GM19193 (cell line): ENCODE data around the gene EXOC3L4.

ENCODE experiments used
- POLR2A ChIP-seq: IDR thresholded peaks from 4 replicates; pipeline ENCODE4 v1.6.1; 2011; ENCODE audit not compliant: insufficient read depth, insufficient read length; ENCODE audit errors: extremely low read depth

The EXOC3L4 gene

DNA sequence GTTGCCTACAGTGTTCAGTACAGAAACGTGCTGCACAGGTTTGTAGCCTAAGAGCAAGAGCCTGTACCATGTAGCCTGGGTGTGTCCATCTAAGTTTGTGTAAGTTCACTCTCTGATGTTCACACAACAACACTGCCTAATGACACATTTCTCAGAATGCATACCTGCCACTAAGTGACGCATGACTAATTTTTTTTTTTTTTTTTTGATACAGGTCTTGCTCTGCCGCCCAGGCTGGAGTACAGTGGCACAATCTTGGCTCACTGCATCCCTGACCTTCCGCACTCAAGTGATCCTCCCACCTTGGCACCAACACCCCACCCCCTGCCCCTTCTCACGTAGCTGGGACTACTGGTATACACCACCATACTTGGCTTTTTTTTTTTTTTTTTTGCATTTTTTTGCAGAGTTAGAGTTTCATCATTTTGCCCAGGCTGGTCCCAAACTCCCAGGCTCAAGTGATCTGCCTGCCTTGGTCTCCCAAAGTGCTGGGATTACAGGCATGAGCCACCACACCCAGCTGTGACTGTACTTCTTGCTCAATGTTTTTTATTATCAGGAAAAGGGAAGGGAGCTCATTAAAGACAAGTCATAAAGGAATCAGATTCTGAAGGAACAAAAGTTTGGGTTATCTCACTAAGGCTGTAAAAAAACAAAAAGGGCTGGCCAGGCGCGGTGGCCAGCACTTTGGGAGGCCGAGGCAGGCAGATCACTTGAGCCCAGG lies 27.1 kb upstream of the EXOC3L4 start:
- TF ChIP-seq POLR2A = no peak

DNA sequence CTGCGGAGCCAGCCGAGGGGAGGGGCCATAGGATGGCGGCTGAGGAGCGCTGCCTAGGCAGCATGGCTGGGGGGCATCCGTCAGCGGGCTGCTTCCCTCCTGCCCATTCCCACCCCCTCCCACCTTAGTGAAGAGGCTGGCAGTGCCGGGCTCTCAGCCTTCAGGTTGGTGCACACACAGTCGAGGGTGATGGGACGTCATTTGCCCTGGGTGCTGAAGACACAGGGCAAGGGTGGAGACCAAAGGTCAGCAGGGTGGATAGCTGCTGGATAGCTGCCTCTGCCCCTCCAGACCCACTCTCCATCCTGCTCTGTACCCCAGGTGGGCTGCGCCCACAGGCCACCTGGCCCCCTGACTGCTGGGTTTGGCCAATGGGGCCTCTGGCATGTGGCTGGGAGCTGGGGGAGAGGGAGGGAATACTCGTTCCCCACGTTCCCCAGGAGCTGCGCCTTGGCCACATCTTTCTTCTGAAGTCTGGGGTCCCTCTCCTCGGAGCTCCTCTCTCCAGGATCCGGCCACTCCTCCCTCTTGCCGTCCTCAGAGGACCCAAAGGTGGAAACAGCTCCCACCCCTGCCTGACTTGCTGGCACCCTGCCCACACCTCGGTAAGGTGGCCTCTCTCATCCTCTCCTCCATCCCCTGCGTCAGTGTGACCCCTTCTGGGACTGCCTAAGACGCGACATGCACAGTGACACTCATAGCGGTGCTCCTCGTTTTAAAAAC lies 26.0 kb upstream of the EXOC3L4 start:
- TF ChIP-seq POLR2A = no peak

DNA sequence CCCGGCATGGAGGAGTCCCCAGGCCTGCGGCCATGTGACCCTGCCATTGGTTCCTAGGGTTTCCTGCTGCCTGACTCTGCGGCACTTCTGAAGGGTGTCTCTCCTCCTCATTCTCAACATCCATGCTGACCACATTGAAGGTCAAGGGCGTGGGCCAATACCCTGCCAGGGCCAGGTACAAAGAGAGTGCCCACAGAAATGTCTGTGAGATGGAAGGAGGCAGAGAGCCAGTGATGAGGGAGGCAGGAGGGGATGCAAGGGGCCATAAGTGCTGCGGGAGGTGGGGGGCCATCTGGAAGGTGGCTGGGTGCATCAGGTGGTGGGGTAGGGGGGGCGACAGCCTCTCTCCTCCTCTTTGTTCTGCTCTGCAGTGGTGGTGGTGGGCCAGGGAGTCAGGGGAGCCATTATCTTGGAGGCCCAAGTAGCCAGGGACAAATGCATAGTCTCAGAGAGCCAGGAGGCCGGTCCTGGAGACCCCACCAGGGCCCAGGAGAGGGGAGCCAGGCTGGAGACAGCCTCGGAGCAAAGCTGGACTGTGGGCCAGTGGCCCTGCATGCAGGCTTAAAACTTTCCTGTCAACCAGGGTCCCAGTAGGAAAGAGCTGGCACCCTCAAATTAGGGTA lies 24.2 kb upstream of the EXOC3L4 start:
- TF ChIP-seq POLR2A = no peak

GRCh38 chr14:103070971-103071542 lies 23.5 kb upstream of the EXOC3L4 start:
- no peak for TF ChIP-seq POLR2A

DNA sequence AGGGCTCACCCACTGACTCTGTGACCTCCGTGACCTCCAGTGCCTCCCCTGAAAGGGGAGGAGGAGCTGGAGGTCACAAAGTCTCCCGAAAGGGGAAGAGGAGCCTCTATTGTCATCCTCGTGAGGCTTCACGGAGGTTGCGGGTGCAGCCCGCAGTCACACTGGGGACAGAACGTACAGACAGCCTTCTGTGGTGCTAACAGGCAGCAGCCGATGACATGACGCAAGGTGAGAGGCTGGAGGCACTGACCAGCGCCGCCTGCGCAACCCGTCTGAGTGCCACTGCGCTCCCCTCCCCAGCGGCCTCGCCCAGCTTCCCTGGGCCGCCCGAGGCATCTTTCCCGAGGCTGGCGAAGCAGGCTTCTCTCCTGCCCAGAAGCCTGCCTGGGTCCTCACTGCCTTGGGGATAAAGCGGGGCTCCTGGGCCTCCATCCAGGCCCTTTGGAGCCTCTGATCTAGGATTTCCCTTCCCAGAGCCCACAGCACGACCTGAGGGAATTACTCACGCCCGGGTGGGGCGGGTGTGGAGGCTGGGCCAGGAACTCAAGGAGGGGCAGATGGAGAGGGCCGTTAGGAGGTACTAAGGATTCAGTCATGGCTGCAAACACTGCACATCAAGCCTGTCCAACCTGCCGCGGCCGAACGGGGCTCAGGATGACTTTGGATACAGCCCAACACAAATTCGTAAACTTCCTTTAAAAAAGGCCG lies 22.8 kb upstream of the EXOC3L4 start:
- no peak for TF ChIP-seq POLR2A

DNA sequence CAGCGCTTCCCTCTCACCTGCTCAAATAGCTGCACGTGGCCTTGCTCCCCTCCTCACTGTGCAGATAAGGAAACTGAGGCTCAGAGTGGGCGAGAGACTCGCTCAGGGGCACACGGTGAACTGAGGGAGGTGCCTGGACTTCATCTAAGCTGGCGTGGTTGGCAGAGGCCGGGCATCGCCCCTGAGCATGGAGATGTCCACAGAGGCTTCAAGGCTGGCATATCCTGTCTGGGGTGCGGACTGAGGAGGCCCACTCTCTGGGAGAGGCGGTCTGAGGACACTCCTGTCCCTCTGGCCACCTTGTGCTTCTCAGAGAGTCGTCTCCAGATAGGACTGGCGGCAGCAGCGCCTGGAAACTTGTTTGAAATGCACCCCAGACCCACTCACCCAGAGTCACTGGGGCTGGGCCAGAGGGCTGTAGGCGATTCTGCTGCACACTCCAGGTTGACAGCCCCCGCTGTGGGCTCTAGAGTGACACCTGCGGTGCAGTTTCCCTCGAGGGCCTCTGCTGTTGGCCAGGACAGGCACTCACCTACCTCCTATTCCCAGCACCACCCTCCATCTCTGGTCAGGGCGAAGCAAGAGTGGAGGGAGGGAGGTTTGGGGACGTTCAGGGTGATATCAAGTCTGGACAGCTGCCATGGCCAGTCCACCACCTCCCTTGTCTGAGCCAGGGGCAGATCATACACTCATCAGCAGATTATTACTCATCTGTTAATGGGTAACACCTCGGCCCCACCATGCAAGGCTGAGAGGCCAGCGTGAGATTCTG lies 21.7 kb upstream of the EXOC3L4 start:
- no peak for TF ChIP-seq POLR2A

- no peak for TF ChIP-seq POLR2A
These were observed 21.1 kb upstream of the EXOC3L4 start for GRCh38 chr14:103073367-103073875.

DNA sequence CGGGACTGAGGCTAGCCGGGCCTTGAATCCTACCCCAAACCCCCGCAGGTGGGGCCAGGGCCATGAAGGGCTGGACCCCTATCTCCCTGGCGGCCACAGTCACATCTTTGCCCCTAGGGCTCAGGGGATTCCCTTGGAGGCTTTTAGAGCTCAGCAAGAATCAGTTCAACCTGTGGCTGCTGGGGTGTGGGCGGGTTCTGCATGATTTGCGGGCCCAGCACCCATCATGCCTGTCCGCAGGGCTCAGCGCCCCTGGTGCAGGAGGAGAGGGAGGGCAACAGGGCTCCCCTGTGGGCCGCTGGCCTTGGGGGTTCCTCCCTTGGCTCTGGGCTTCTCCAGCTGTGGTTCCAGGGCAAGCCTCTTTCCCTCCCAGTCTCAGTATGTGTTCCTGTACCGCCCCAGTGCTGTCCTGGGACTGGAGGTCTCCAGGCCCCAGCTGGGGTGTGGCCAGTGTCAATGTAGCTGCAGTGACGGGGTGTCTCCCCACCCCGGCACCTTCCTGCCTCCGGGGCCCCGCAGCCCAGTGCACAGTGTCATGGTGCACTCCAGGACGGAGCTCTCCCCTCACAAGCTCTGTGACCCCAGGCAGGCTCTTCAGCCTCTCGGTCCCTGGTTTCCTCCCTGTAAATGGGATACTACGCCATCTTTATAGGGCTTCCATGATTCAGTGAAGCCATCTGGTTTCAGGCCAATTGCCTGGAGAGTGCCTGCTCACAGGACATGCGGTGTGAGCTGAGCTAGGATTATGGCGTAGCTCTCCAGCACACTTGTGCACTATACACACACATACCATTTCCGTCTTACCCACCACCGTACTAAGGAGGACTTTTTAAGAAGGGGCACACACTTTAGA lies 20.4 kb upstream of the EXOC3L4 start:
- no peak for TF ChIP-seq POLR2A

DNA sequence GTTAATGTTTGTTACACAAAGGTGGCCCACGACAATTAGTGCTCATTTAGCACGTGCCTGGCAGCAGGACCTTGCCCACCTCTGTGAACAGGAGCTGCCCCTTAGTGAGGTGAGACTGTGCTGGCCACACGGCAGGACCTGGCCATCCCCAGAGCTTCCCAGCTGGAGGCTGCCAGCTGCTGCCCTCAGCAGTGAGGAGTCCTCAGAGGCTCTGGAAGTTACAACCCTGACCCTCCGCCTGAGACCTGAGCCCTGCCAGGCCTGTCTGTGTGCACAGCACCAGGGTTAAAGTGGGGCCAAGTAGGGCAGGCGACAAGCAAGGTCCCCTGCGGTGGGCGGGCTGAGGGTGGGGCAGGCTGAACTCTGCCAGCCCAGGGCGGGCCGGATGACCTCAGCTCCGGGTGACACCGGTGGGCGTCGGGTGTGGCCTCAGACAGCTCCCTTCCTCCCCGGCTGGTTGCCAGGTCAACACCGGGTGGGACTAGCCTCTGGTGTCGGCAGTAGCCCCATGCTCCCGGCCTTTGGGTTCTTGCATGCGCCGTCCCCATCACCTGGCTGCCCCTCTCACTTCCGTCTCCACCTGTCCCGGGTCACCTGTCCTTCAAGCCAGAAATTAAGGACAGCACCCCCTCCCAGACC lies 19.7 kb upstream of the EXOC3L4 start:
- no peak for TF ChIP-seq POLR2A

- no peak for TF ChIP-seq POLR2A
These were observed 16.1 kb upstream of the EXOC3L4 start for GRCh38 chr14:103078420-103078749.

DNA sequence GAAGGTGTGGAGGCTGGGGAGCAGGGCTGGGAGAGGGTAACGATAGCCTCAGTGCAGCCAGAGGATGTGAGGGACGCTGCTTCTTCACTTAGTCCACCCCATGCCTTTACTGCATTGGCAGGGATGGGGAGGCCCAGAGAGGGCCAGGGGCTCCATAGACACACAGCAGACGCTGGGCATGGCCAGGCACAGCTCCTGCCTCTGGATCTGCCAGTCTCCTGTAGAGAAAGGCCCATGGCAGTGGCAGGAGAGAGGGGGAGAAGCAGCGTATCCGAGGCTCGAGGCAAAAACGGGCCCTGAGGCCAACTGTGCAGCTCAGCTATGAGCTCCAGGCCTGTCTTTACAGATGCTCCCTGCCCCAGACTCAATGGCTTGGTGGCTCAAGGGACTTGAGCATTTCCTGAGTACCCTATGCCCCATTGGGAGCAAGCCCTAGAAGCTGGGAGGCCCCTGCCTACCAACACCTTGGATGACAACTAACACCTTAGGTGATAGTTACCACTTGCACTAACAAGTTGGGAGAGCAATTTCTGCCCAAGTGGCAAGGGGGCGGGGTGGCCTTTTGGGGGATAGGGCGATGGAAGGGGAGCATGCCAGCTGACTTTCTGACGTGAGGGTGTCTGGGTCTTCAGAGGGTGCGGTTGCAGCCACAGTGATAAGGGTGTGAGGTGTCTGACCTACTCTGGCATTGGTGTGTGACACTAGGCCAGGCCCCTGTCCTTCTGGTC lies 15.5 kb upstream of the EXOC3L4 start:
- no peak for TF ChIP-seq POLR2A

DNA sequence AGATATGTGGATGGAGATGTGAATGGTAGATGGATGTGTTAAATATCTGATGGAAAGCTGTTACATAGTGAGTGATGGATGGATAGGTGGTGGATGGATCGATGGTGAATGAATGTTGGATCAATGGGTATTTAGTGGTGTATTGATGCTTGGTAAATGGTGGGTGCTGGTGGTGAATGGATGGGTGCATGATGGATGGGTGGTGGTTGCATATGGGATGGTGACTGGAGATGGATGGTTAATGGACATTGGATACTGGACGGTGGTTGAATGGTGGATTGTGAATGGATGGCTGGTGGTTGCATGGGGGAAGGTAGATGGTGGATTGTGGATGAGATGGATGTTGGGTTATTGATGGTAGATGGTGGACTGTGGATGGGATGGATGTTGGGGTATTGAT lies 12.6 kb upstream of the EXOC3L4 start:
- TF ChIP-seq POLR2A = no peak

DNA sequence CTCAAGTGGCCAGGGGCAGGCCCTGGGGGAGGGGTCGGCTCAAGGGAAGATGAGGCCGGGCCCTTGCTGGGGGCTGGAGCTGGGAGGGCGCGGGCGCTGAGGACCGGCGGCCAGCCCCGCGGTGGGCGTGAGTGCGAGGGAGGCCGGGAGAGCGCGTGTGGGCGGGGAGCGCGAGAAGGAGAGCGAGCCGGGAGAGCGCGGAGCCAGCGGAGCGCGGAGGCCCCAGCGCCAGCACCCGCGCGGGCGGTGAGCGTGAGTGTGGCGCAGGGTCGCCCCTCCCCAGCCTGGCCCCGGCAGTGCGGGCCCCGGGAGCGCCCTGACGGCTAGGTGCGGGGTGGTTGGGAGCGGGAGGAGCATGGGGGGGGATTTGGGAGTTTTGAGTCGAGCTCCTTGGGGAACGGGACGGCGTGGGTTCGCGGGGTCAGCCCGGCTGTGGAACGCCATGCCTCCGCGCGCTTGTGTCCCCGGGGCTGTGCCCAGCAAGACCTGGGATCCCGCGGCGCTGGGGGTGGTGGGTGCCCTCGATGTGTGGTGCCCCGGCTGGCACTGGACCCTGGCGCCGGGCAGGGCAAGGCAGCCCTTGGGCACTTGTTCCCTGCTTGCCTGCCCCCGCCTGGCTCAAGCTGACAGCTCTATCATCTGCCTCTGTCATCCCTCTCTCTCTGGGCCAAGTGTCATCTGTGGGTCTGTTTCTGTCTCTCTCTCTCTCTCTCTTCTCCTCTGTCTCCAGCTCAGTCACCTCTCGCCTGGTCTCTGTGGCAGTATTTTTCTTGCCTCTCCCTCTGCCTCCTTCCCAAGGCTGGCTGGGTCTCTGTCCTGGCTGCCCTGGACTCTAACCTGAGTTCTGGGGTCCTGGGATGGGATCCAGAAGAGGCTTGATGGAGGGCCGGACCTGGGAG lies 10.3 kb upstream of the EXOC3L4 start, which contains the start of gene LBHD2:
Gene LBHD2 (plus strand): TSS at position 190 of the 899 bp plus-strand sequence. CDS start 1,803 bp downstream, outside the sequence.
- TF ChIP-seq POLR2A = no peak
